HEK293 (cell line): ENCODE data around the gene RFPL4A.

Source experiments
- CTCF ChIP-seq: fragments of 450-650 bp; formaldehyde crosslinking; IDR thresholded peaks from 2 replicates; pipeline ENCODE4 v1.5.1; 2016; ENCODE audit warnings: missing biosample characterization, missing genetic modification characterization
- FEZF1 ChIP-seq: fragments of 450-650 bp; formaldehyde crosslinking; IDR thresholded peaks from 2 replicates; pipeline ENCODE4 v1.5.1; 2016; ENCODE audit warnings: missing biosample characterization, missing genetic modification characterization
- SCRT2 ChIP-seq: fragments of 450-650 bp; formaldehyde crosslinking; IDR thresholded peaks from 2 replicates; pipeline ENCODE4 v1.5.1; 2016; ENCODE audit warnings: missing biosample characterization, missing genetic modification characterization
- ZBTB17 ChIP-seq: fragments of 450-650 bp; formaldehyde crosslinking; IDR thresholded peaks from 2 replicates; pipeline ENCODE4 v1.5.1; 2016; ENCODE audit warnings: missing biosample characterization, missing genetic modification characterization
- ZNF19 ChIP-seq: fragments of 450-650 bp; formaldehyde crosslinking; IDR thresholded peaks from 2 replicates; pipeline ENCODE4; 2016; ENCODE audit warnings: missing biosample characterization, missing genetic modification characterization, low read depth
- ZNF350 ChIP-seq: fragments of 450-650 bp; formaldehyde crosslinking; IDR thresholded peaks from 2 replicates; pipeline ENCODE4 v1.5.0; 2017; ENCODE audit warnings: missing biosample characterization, mild to moderate bottlenecking, missing genetic modification characterization
- ZNF416 ChIP-seq: fragments of 450-650 bp; formaldehyde crosslinking; IDR thresholded peaks from 2 replicates; pipeline ENCODE4 v1.5.1; 2016; ENCODE audit warnings: missing biosample characterization, missing genetic modification characterization
- ZNF501 ChIP-seq: fragments of 450-650 bp; formaldehyde crosslinking; IDR thresholded peaks from 2 replicates; pipeline ENCODE4 v1.5.1; 2016; ENCODE audit warnings: missing biosample characterization, missing genetic modification characterization
- ZNF785 ChIP-seq: fragments of 450-650 bp; formaldehyde crosslinking; IDR thresholded peaks from 2 replicates; pipeline ENCODE4 v1.5.1; 2016; ENCODE audit warnings: missing biosample characterization, missing genetic modification characterization
- TF ChIP-seq, protein P1 (sequence below): fragments of 450-650 bp; formaldehyde crosslinking; IDR thresholded peaks from 2 replicates; pipeline ENCODE4 v1.5.1; 2016; ENCODE audit warnings: missing biosample characterization, missing genetic modification characterization

- TF ChIP-seq CTCF (tag by site-specific recombination) = no peak
- no peak for TF ChIP-seq ZNF416 (tag by site-specific recombination)
- no peak for TF ChIP-seq ZBTB17 (tag by site-specific recombination)
- TF ChIP-seq ZNF785 (tag by site-specific recombination) = no peak
- no peak for TF ChIP-seq ZNF19
- TF ChIP-seq ZNF501 (tag by site-specific recombination) = no peak
- TF ChIP-seq, protein P1, sequence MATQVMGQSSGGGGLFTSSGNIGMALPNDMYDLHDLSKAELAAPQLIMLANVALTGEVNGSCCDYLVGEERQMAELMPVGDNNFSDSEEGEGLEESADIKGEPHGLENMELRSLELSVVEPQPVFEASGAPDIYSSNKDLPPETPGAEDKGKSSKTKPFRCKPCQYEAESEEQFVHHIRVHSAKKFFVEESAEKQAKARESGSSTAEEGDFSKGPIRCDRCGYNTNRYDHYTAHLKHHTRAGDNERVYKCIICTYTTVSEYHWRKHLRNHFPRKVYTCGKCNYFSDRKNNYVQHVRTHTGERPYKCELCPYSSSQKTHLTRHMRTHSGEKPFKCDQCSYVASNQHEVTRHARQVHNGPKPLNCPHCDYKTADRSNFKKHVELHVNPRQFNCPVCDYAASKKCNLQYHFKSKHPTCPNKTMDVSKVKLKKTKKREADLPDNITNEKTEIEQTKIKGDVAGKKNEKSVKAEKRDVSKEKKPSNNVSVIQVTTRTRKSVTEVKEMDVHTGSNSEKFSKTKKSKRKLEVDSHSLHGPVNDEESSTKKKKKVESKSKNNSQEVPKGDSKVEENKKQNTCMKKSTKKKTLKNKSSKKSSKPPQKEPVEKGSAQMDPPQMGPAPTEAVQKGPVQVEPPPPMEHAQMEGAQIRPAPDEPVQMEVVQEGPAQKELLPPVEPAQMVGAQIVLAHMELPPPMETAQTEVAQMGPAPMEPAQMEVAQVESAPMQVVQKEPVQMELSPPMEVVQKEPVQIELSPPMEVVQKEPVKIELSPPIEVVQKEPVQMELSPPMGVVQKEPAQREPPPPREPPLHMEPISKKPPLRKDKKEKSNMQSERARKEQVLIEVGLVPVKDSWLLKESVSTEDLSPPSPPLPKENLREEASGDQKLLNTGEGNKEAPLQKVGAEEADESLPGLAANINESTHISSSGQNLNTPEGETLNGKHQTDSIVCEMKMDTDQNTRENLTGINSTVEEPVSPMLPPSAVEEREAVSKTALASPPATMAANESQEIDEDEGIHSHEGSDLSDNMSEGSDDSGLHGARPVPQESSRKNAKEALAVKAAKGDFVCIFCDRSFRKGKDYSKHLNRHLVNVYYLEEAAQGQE (tag by site-specific recombination) = no peak
- TF ChIP-seq FEZF1 (tag by site-specific recombination) = no peak
- no peak for TF ChIP-seq SCRT2 (tag by site-specific recombination)
- no peak for TF ChIP-seq ZNF350 (tag by site-specific recombination)
Observed at GRCh38 chr19:55809381-55810058, 50.6 kb downstream of the RFPL4A start.
